Mesothelial cell of epicardium (in vitro differentiated cells): ENCODE results near the gene SNX9. TPM values are rescaled to one million over a fixed set of nuclear protein-coding genes. Genes with fewer than 3 reads are reported as not detected.

Source experiments
- DNase-seq, 2 experiments: peaks; one replicate each; pipeline ENCODE4 v3.0.0; 2021; ENCODE audit warnings: low spot score in 2 of 2; ENCODE audit not compliant: unreplicated experiment in 2 of 2
- H3K27ac Mint-ChIP-seq: 2 replicates; pipeline ENCODE4 v1.8.0; 2021; ENCODE audit warnings: mixed read lengths
- H3K27me3 Mint-ChIP-seq: 2 replicates; pipeline ENCODE4 v1.8.0; 2021; ENCODE audit warnings: low read depth, mixed read lengths
- H3K36me3 Mint-ChIP-seq: 2 replicates; pipeline ENCODE4 v1.8.0; 2021; ENCODE audit warnings: mixed read lengths
- H3K4me1 Mint-ChIP-seq: 2 replicates; pipeline ENCODE4 v1.8.0; 2021; ENCODE audit warnings: mixed read lengths
- H3K4me3 Mint-ChIP-seq: 2 replicates; pipeline ENCODE4 v1.8.0; 2021; ENCODE audit warnings: mild to moderate bottlenecking, moderate library complexity, mixed read lengths
- H3K9me3 Mint-ChIP-seq: 2 replicates; pipeline ENCODE4 v1.8.0; 2021; ENCODE audit warnings: mixed read lengths
- total RNA-seq: library from RNA; stranded (reverse); gene quantifications from 3 replicates; pipeline ENCODE4 v1.2.1, GENCODE V29; 2021
- TF ChIP-seq, protein P1 (sequence below): fragments of 200-600 bp; sonication (generic); IDR thresholded peaks from one replicate; pipeline ENCODE4 v1.5.0; 2021; ENCODE audit warnings: antibody characterized with exemption; ENCODE audit not compliant: unreplicated experiment

The SNX9 gene
- total RNA-seq, 1 donor from 2014 or later = 23.1 TPM

DNA sequence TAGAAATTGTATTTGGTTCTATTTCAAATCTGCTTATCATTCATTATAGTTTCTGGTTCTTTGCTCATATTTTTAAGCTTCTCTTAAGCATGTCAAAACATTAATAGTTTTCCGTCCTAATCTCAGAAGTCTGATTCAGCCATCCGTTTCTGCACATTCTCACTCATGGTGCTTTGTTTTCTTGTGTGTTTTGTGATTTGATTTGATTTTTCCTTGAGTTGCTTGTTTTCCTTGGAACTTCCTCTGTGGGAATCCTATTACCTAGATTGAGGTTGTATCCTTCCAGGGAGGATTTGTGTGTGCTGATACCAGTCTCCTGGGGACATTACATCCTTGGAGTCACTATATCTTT is 7.9 kb downstream of the SNX9 start:
- Mint-ChIP-seq H3K36me3 (peaks cover 17% of the 10 kb centered on the region), H3K27me3 (no peaks in the 10 kb centered on the region), H3K4me1 (peaks cover 39% of the 10 kb centered on the region), H3K9me3 (peaks cover 6% of the 10 kb centered on the region), H3K27ac (peak overlapping the region; percentile 3), H3K4me3 (no peak overlapping the region)
- TF ChIP-seq, protein P1, sequence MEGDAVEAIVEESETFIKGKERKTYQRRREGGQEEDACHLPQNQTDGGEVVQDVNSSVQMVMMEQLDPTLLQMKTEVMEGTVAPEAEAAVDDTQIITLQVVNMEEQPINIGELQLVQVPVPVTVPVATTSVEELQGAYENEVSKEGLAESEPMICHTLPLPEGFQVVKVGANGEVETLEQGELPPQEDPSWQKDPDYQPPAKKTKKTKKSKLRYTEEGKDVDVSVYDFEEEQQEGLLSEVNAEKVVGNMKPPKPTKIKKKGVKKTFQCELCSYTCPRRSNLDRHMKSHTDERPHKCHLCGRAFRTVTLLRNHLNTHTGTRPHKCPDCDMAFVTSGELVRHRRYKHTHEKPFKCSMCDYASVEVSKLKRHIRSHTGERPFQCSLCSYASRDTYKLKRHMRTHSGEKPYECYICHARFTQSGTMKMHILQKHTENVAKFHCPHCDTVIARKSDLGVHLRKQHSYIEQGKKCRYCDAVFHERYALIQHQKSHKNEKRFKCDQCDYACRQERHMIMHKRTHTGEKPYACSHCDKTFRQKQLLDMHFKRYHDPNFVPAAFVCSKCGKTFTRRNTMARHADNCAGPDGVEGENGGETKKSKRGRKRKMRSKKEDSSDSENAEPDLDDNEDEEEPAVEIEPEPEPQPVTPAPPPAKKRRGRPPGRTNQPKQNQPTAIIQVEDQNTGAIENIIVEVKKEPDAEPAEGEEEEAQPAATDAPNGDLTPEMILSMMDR = no peak
- DNase-seq = no peak

DNA sequence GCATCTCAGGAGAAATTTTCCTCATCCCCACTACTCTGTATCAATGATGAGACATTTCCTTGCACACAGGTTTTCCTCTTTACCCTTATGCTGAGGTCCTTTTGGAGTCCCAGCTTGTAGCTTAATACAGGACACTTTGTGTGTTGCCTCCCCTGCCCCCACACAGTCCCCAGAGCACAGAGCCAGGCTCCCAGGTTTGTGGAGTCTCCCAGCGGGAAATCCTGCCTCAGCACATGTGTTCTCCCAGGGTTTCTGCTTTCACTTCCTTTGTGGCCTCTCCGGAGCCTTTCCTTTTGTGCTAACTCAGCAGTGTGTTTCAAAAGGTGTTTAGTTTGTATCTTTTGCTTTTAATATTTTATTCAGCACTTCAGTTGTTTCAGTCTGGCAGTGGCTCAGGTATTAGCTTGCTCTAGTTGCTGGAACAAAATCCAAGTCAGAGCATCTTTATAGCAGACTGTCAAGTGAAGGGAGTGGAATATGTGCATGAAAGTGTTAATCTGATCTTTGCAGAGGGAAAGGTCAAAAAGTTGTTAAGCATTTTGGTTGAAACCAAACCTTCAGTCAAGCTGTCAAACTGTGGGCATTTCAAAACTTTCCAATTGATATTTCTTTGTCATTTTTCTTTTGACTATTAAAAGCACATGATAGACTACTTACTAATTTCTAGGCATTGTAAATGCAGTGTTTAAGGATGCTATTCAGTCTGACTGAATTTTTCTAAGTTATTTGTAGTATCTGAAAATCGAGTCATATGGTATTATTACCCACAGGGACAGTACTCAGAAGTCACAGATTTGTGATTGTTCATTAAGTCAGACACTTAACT is 8.6 kb downstream of the SNX9 start:
- no peak overlapping the region for H3K4me3 Mint-ChIP-seq
- H3K9me3 Mint-ChIP-seq = peaks cover 6% of the 10 kb centered on the region
- no peaks in the 10 kb centered on the region for H3K27me3 Mint-ChIP-seq
- TF ChIP-seq, protein P1 = no peak
- H3K27ac Mint-ChIP-seq = peak overlapping the region; percentile 28
- DNase-seq = no peak
- peaks cover 39% of the 10 kb centered on the region for H3K4me1 Mint-ChIP-seq
- peaks cover 17% of the 10 kb centered on the region for H3K36me3 Mint-ChIP-seq

DNA sequence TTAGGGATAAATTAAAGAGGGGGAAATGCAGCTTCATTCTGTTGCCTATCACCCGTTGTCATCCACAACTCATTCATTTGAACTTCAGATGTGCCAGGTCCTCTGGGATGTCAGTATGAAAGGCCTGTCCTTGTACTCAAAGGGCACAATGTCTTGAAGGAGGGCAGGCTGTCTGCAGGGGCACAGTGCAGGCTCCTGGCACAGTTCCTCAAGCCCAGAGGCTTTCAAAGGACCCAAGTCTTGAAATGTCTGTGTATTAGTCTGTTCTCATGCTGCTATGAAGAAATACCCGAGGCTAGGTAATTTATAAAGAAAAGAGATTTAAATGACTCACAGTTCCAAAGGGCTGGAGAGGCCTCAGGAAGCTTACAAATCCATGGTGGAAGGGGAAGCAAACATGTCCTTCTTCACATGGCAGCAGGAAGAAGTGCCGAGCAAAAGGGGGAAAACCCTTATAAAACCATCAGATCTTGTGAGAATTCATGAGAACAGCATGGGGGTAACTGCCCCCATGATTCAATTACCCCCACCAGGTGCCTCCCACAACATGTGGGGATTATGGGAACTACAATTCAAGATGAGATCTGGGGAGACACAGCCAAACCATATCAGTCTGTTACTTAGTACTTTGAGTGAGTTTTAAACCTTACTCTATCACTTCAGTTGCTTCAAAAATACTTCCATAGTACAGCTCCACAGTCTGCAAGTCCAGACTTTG is 9.4 kb downstream of the SNX9 start:
- no peak overlapping the region for H3K4me3 Mint-ChIP-seq
- no peaks in the 10 kb centered on the region for H3K27me3 Mint-ChIP-seq
- H3K36me3 Mint-ChIP-seq = peaks cover 17% of the 10 kb centered on the region
- DNase-seq = no peak
- TF ChIP-seq, protein P1 = no peak
- peaks cover 40% of the 10 kb centered on the region for H3K4me1 Mint-ChIP-seq
- H3K9me3 Mint-ChIP-seq = peaks cover 6% of the 10 kb centered on the region
- no peak overlapping the region for H3K27ac Mint-ChIP-seq

DNA sequence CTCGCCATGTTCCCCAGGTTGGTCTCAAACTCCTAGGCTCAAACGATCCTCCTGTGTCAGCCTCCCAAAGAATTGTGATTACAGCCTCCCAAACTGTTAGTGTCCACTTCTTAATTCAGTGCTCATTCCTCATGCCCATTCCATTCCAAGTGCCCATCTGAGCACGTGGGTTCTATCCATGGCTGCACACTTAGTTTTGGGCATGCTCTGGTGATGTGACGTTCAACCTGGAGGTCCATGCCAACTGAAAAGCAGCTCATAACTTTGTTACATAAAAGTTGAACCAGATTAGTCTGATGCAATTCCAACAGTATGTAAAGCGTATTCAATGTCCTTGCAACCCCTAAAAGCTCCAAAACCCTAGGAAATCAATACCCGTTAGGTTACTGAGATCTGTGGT is 11.5 kb downstream of the SNX9 start:
- peaks cover 13% of the 10 kb centered on the region for H3K36me3 Mint-ChIP-seq
- TF ChIP-seq, protein P1 = no peak
- peaks cover 50% of the 10 kb centered on the region for H3K4me1 Mint-ChIP-seq
- no peak for DNase-seq
- H3K4me3 Mint-ChIP-seq = no peak overlapping the region
- H3K27ac Mint-ChIP-seq = peak overlapping the region; percentile 59
- no peaks in the 10 kb centered on the region for H3K27me3 Mint-ChIP-seq
- H3K9me3 Mint-ChIP-seq = peaks cover 6% of the 10 kb centered on the region

DNA sequence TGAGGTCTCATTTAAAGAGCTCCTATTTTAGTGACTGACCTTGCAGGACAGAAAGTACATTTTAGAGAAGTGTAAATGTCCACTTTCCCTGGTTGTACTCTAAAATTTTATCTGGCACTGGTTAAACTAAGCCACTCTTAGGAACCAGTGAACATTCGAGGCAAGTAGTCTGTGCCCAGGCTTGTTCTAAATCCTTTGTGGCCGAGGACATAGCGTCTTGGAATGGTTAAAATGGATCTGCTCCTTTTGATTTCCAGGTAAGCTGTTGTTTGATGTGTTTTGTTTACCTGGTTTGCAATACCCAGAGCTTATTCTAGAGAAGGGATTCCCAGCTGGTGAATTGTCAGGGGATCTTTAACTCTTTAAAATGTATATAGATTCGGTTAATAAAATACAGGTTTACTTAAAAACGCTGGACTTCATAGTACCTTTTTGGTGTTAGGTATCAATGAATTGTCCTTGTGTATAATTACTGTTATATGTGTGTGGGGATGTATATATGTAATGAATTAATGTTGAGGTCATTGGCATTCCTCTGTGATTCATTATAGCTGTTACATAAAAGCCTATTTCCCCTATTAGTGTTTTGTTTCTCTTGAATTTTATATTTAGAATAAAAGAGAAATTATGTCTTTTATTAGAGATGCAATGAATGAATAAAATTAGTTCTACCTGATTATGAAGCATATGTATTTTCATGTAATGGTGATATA is 15.8 kb downstream of the SNX9 start:
- no peak overlapping the region for H3K27ac Mint-ChIP-seq
- H3K4me1 Mint-ChIP-seq = peaks cover 47% of the 10 kb centered on the region
- no peaks in the 10 kb centered on the region for H3K9me3 Mint-ChIP-seq
- peaks cover 2% of the 10 kb centered on the region for H3K36me3 Mint-ChIP-seq
- no peaks in the 10 kb centered on the region for H3K27me3 Mint-ChIP-seq
- TF ChIP-seq, protein P1 = no peak
- H3K4me3 Mint-ChIP-seq = no peak overlapping the region
- DNase-seq = no peak
